Hepatocyte (in vitro differentiated cells): ENCODE results near the gene LRRC3.

ENCODE experiments used
- CTCF ChIP-seq: fragments of 200-600 bp; sonication (generic); IDR thresholded peaks from 2 replicates; pipeline ENCODE4 v1.5.1; 2016; ENCODE audit warnings: antibody characterized with exemption, mild to moderate bottlenecking; ENCODE audit not compliant: poor library complexity
- EZH2phosphoT487 ChIP-seq: fragments of 200-600 bp; sonication (generic); IDR thresholded peaks from one replicate; pipeline ENCODE4 v1.6.1; 2018; ENCODE audit warnings: antibody characterized with exemption, mild to moderate bottlenecking, low read depth, moderate library complexity; ENCODE audit not compliant: unreplicated experiment, severe bottlenecking

- TF ChIP-seq CTCF (no peak), EZH2phosphoT487 (no peak)
Observed at GRCh38 chr21:44473915-44474555, 18.7 kb downstream of the LRRC3 start.
